Common myeloid progenitor, CD34-positive (primary cell): ENCODE results near the gene ZDHHC18.

Experiments
- CTCF ChIA-PET: fragments of 350-600 bp; sonication (Branson Sonifier 250); formaldehyde crosslinking; loops from one replicate; lab custom pipeline; 2021; ENCODE audit warnings: antibody characterized with exemption; lab: Charles Lee
- POLR2A ChIA-PET: fragments of 350-600 bp; sonication (Branson Sonifier 250); formaldehyde crosslinking; loops from one replicate; lab custom pipeline; 2021; ENCODE audit warnings: antibody characterized with exemption; lab: Charles Lee
- DNase-seq, 3 donors: peaks; one replicate each; pipeline versions ENCODE4 v3.0.0 to v3.0.0-alpha.2; 2013
- H3K27ac ChIP-seq, 2 experiments: 1 replicate in 1 of 2; 2 replicates in 1 of 2; pipeline ENCODE4 v1.7.0; 2013; ENCODE audit warnings: inconsistent platforms in 2 of 2, low read length in 2 of 2, mild to moderate bottlenecking in 2 of 2, low read depth in 1 of 2, moderate library complexity in 1 of 2; ENCODE audit not compliant: severe bottlenecking in 2 of 2, insufficient read depth in 1 of 2, poor library complexity in 1 of 2
- H3K27me3 ChIP-seq, 5 experiments: replicated peaks in 2 of 5; 1 replicate in 3 of 5; 2 replicates in 2 of 5; pipeline versions ENCODE4 v1.6.1 to v1.7.0; 2013; ENCODE audit warnings: low read length in 4 of 5, mild to moderate bottlenecking in 2 of 5, moderate library complexity in 2 of 5, inconsistent platforms in 1 of 5; ENCODE audit not compliant: insufficient read depth in 5 of 5, control insufficient read depth in 4 of 5
- H3K36me3 ChIP-seq, 4 experiments: 1 replicate in 2 of 4; 2 replicates in 2 of 4; pipeline versions ENCODE4 v1.6.1 to v1.7.0; 2013; ENCODE audit warnings: low read length in 3 of 4, control low read depth in 1 of 4, mild to moderate bottlenecking in 1 of 4; ENCODE audit not compliant: control insufficient read depth in 4 of 4, insufficient read depth in 4 of 4
- H3K4me1 ChIP-seq, 4 experiments: 1 replicate in 3 of 4; 2 replicates in 1 of 4; pipeline versions ENCODE4 v1.6.1 to v1.7.1; 2013; ENCODE audit warnings: low read length in 3 of 4, mild to moderate bottlenecking in 3 of 4, control low read depth in 1 of 4, inconsistent platforms in 1 of 4, moderate library complexity in 1 of 4; ENCODE audit not compliant: control insufficient read depth in 4 of 4, insufficient read depth in 4 of 4; ENCODE audit errors: control extremely low read depth in 1 of 4
- H3K4me3 ChIP-seq, 7 experiments: 1 replicate in 4 of 7; 2 replicates in 3 of 7; pipeline versions ENCODE4 v1.5.1 to v1.7.0; 2013; ENCODE audit warnings: mild to moderate bottlenecking in 7 of 7, low read length in 6 of 7, moderate library complexity in 6 of 7, inconsistent platforms in 2 of 7, low read depth in 2 of 7, control low read depth in 1 of 7; ENCODE audit not compliant: insufficient read depth in 4 of 7, control insufficient read depth in 1 of 7; ENCODE audit errors: extremely low read depth in 1 of 7
- H3K9me3 ChIP-seq, 5 experiments: 1 replicate in 4 of 5; 2 replicates in 1 of 5; pipeline versions ENCODE4 v1.6.1 to v1.7.1; 2013; ENCODE audit warnings: low read length in 4 of 5, mild to moderate bottlenecking in 2 of 5, inconsistent platforms in 1 of 5, low read depth in 1 of 5, moderate library complexity in 1 of 5; ENCODE audit not compliant: control insufficient read depth in 4 of 5, insufficient read depth in 2 of 5; ENCODE audit errors: control extremely low read depth in 1 of 5
- WGBS: methylation state at CpG from one replicate; pipeline ENCODE4 v1.1.5; 2013; ENCODE audit not compliant: insufficient coverage; 5-methylcytosine and 5-hydroxymethylcytosine counted together

The ZDHHC18 gene

DNA sequence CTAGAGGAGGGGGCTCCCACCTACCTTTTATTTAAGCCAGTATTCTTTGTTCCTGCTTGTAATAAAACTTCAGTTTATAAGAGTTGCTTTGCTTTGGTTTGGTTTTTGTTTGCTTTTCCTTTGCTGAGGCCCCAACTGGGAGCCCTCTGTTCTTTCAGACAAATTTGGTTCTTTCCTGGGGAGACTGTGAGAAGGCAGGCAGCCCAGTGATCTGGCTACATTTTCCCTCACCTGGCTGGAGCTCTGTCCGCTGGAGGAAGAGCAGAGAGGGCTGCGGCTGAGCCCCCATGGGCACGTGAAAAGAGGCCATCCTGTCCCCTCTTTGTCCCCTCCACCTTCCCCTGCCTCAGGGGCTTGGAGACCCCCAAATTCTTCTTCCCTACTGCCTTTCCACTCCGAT, 29.1 kb downstream of the ZDHHC18 start:
- peaks cover 7 to 58% (median 37%) of the 10 kb centered on the region in 4 experiments for H3K36me3 ChIP-seq
- DNase-seq = no peak
- H3K27me3 ChIP-seq = no peaks in the 10 kb centered on the region
- CTCF ChIA-PET = interaction anchor here (1.6 to 4.1 kb wide), 7 partner anchors 11 to 35 kb away, joined by 4 to 30 read pairs (median 8); no protein-coding TSS in a partner anchor
- 93% methylated on average over 4 of the region's 4 CpGs for WGBS
- no peaks in the 10 kb centered on the region for H3K9me3 ChIP-seq
- no peaks in the 10 kb centered on the region for H3K4me1 ChIP-seq
- no peak overlapping the region for H3K4me3 ChIP-seq
- POLR2A ChIA-PET = no interaction called here
- H3K27ac ChIP-seq = no peak overlapping the region

GRCh38 chr1:26856181-26856580, 29.7 kb downstream of the ZDHHC18 start:
- no peaks in the 10 kb centered on the region for H3K9me3 ChIP-seq
- ChIA-PET CTCF (interaction anchor here (1.6 to 4.1 kb wide), 6 partner anchors 11 to 25 kb away, joined by 4 to 30 read pairs (median 9); no protein-coding TSS in a partner anchor), POLR2A (no interaction called here)
- H3K27me3 ChIP-seq = no peaks in the 10 kb centered on the region
- no peak for DNase-seq
- H3K4me3 ChIP-seq = no peak overlapping the region
- 91% methylated on average over 5 of the region's 11 CpGs for WGBS
- H3K36me3 ChIP-seq = peaks cover 5 to 53% (median 33%) of the 10 kb centered on the region in 4 experiments
- H3K27ac ChIP-seq = no peak overlapping the region
- no peaks in the 10 kb centered on the region for H3K4me1 ChIP-seq

GRCh38 chr1:26856604-26857469, 30.3 kb downstream of the ZDHHC18 start:
- no peaks in the 10 kb centered on the region for H3K9me3 ChIP-seq
- no peak overlapping the region for H3K27ac ChIP-seq
- ChIA-PET CTCF (interaction anchor here (0.9 to 6.5 kb wide), 12 partner anchors 10 to 31 kb away, joined by 3 to 56 read pairs (median 9); no protein-coding TSS in a partner anchor), POLR2A (interaction anchor here (0.6 kb wide), 1 partner anchor 432 kb away, joined by 3 read pairs; no protein-coding TSS in a partner anchor)
- 98% methylated on average over 16 of the region's 21 CpGs for WGBS
- no peak overlapping the region for H3K4me3 ChIP-seq
- no peaks in the 10 kb centered on the region for H3K27me3 ChIP-seq
- H3K36me3 ChIP-seq = peaks cover under 1 to 46% (median 27%) of the 10 kb centered on the region in 4 experiments
- no peak for DNase-seq
- H3K4me1 ChIP-seq = no peaks in the 10 kb centered on the region

DNA sequence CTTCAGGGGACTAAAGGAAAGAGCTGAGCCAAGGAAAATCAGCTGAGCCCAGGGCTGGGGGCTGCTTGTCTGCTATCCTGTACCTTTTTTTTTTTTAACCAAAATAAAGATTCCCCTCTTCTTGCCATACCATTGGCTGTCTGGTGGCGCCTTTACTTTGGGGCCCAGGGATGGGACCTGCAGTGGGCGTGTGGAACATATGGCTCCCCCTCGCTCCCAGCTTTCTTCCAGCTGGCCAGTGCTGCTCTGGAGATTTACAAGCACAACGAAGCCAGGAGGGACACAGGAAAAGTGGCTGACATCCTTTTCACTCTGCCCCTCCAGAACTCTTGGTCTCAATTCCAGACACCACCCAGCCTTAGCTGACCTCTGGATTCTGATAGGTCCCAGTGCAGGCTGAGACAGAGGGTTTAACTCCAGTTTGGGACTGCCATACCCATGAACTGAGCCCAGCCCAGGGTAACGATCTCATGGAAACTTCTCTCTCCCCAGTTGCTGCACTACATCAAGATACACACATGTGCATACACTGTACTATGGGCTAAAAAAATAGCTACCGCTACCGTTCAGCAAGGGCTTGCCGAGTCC, 31.1 kb downstream of the ZDHHC18 start:
- ChIA-PET POLR2A (interaction anchor here (0.6 kb wide), 1 partner anchor 432 kb away, joined by 3 read pairs; no protein-coding TSS in a partner anchor), CTCF (interaction anchor here (0.9 to 6.5 kb wide), 11 partner anchors 9 to 120 kb away, joined by 3 to 56 read pairs (median 4); no protein-coding TSS in a partner anchor)
- no peak for DNase-seq
- Histone ChIP-seq H3K27ac (no peak overlapping the region), H3K36me3 (peaks cover 0 to 39% (median 23%) of the 10 kb centered on the region in 4 experiments), H3K4me3 (no peak overlapping the region), H3K27me3 (no peaks in the 10 kb centered on the region), H3K4me1 (no peaks in the 10 kb centered on the region), H3K9me3 (no peaks in the 10 kb centered on the region)
- WGBS = 96% methylated on average over 7 of the region's 8 CpGs

DNA sequence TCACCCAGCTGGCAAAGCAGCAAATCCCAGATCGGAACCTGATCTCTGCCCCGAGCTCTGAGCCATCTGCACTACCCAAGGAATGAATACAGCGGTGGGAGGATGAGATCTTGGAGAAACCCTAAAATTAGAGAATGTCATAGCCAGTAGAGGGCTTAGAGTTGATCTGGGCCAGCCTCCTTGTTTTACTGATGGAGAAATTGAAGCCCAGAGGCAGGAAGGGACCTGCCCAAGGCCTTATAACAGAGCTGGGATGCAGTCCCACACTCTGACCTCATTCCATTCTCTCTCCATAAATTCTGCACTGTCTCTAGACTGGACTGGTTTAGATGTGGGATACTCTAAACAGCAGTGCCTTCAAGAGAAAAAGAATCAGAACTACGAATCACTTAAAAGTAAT, 31.7 kb downstream of the ZDHHC18 start:
- ChIA-PET CTCF (interaction anchor here (0.9 to 6.5 kb wide), 14 partner anchors 8 to 120 kb away, joined by 3 to 56 read pairs (median 4); partner anchors contain the start of gene PIGV), POLR2A (no interaction called here)
- no peak overlapping the region for H3K27ac ChIP-seq
- no peak for DNase-seq
- WGBS = 100% methylated on average over 3 of the region's 4 CpGs
- no peaks in the 10 kb centered on the region for H3K27me3 ChIP-seq
- no peaks in the 10 kb centered on the region for H3K4me1 ChIP-seq
- no peaks in the 10 kb centered on the region for H3K9me3 ChIP-seq
- H3K36me3 ChIP-seq = peaks cover 0 to 33% (median 21%) of the 10 kb centered on the region in 4 experiments
- no peak overlapping the region for H3K4me3 ChIP-seq

DNA sequence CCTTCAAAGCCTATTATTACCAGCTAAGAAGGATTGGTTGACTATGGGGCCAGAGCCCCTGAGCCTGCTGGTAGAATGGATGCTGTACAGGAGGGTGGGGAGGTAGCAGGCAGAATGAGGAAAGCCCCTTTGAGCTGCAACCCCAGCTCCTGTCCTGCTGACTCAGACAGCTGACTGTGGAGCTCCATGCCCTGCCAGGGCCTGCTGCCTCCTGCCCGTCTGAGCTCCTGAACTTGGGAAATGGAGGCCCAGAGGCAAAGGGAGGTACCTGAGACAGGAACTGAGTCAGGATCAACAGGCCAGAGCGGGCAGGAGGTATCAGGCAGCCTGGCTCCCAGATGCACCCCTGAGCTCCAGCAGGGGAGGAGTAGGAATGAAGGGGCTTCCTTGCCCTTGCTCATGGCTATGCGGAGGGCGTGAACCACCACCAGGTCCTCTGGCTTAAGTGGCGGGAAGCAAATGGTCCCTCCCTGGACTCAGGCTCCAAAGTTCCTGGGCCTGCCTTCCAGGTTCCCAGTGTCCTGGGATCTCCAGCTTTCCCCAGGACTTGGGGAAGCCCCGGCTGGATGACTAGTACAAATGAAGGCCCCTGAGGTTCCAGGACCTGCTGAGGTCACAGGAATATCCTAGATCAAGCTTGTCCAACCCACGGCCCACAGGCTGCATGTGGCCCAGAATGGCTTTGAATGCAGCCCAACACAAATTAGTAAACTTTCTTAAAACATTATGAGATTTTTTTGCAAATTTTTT, 32.6 kb downstream of the ZDHHC18 start:
- Histone ChIP-seq H3K36me3 (peaks cover 0 to 24% (median 12%) of the 10 kb centered on the region in 4 experiments), H3K9me3 (no peaks in the 10 kb centered on the region), H3K4me3 (no peak overlapping the region), H3K27ac (no peak overlapping the region), H3K4me1 (peaks cover 0 to 6% (median 4%) of the 10 kb centered on the region in 4 experiments), H3K27me3 (no peaks in the 10 kb centered on the region)
- ChIA-PET POLR2A (interaction anchor here (0.6 kb wide), 1 partner anchor 35 kb away, joined by 5 read pairs; no protein-coding TSS in a partner anchor), CTCF (interaction anchor here (0.6 to 6.5 kb wide), 13 partner anchors 8 to 351 kb away, joined by 3 to 56 read pairs (median 5); partner anchors contain the start of gene PIGV)
- DNase-seq = no peak
- 98% methylated on average over 6 of the region's 7 CpGs for WGBS
